Fibroblast of lung (primary cell): ENCODE results near the gene CDC42SE2. TPM values are rescaled to one million over a fixed set of nuclear protein-coding genes. Genes with fewer than 3 reads are reported as not detected.

Experiments used
- DNase-seq, 2 donors: peaks; one replicate each; pipeline versions ENCODE4 v3.0.0 to v3.0.0-alpha.2; 2010; ENCODE audit warnings: low read depth in 2 of 2
- H2AFZ ChIP-seq: 2 replicates; pipeline ENCODE4 v1.5.1; 2012; ENCODE audit warnings: low read length, control low read depth, inconsistent platforms
- H3K27ac ChIP-seq: 2 replicates; pipeline ENCODE4 v1.5.1; 2011; ENCODE audit warnings: low read length, control low read depth; ENCODE audit not compliant: insufficient read depth
- H3K27me3 ChIP-seq: 2 replicates; pipeline ENCODE4 v1.5.1; 2011; ENCODE audit warnings: mild to moderate bottlenecking, low read length; ENCODE audit not compliant: control insufficient read depth, insufficient read depth
- H3K36me3 ChIP-seq: 2 replicates; pipeline ENCODE4 v1.5.1; 2011; ENCODE audit warnings: low read length; ENCODE audit not compliant: control insufficient read depth, insufficient read depth
- H3K4me1 ChIP-seq: 2 replicates; pipeline ENCODE4 v1.5.1; 2011; ENCODE audit warnings: low read length; ENCODE audit not compliant: control insufficient read depth, insufficient read depth; ENCODE audit errors: extremely low read depth
- H3K4me2 ChIP-seq: 2 replicates; pipeline ENCODE4 v1.5.1; 2011; ENCODE audit warnings: low read length, control low read depth; ENCODE audit not compliant: insufficient read depth; ENCODE audit errors: extremely low read depth
- H3K4me3 ChIP-seq, 4 experiments: fragments of 200-600 bp in 1 of 4; sonication (generic) in 1 of 4; replicated peaks in 1 of 4; 2 replicates each; pipeline ENCODE4 v1.5.1; 2011 to 2016; ENCODE audit warnings: low read length in 4 of 4, low read depth in 3 of 4, mild to moderate bottlenecking in 3 of 4, control low read depth in 2 of 4, inconsistent platforms in 1 of 4, mixed read lengths in 1 of 4; ENCODE audit not compliant: insufficient read depth in 1 of 4; ENCODE audit errors: control extremely low read depth in 1 of 4
- H3K79me2 ChIP-seq: 2 replicates; pipeline ENCODE4 v1.5.1; 2012; ENCODE audit warnings: mild to moderate bottlenecking, low read length, inconsistent platforms; ENCODE audit not compliant: control insufficient read depth, insufficient read depth
- H3K9ac ChIP-seq: 2 replicates; pipeline ENCODE4 v1.5.1; 2011; ENCODE audit warnings: mild to moderate bottlenecking, low read length, control low read depth; ENCODE audit not compliant: insufficient read depth
- H3K9me3 ChIP-seq: 2 replicates; pipeline ENCODE4 v1.5.1; 2012; ENCODE audit warnings: low read depth, low read length; ENCODE audit not compliant: control insufficient read depth, insufficient read depth
- H4K20me1 ChIP-seq: 2 replicates; pipeline ENCODE4 v1.5.1; 2011; ENCODE audit warnings: low read length; ENCODE audit not compliant: control insufficient read depth, insufficient read depth; ENCODE audit errors: extremely low read depth
- CTCF ChIP-seq, 2 donors: IDR thresholded peaks in 1 of 2; conservative IDR thresholded peaks in 1 of 2; 1 replicate in 1 of 2; 2 replicates in 1 of 2; pipeline ENCODE4 v1.5.1; 2011 to 2012; ENCODE audit warnings: low read length in 2 of 2, control low read depth in 1 of 2, inconsistent platforms in 1 of 2, low read depth in 1 of 2, mild to moderate bottlenecking in 1 of 2
- EZH2 ChIP-seq: IDR thresholded peaks from 2 replicates; pipeline ENCODE4 v1.5.1; 2012; ENCODE audit warnings: low read length, control low read depth, mild to moderate bottlenecking; ENCODE audit errors: missing control alignments
- polyA plus RNA-seq, 2 donors: library from polyadenylated mRNA; depleted of rRNA in 1 of 2; stranded (reverse) in 1 of 2; unstranded in 1 of 2; fragments of >200 nt; gene quantifications; 2 replicates each; pipeline ENCODE4 v1.2.1, GENCODE V29; 2011 to 2012; ENCODE audit warnings: missing spikeins in 1 of 2
- total RNA-seq: library from RNA; depleted of rRNA; stranded (reverse); fragments of >200 nt; gene quantifications from 2 replicates; pipeline ENCODE4 v1.2.1, GENCODE V29; 2014

Gene CDC42SE2
- total and polyA plus RNA-seq, 2 donors (not counting 1 experiment from before 2014, with no cell fraction given): 26.1 to 26.5 TPM

GRCh38 chr5:131224387-131225201 lies 39.3 kb upstream of the CDC42SE2 start:
- Histone ChIP-seq H2AFZ (no peak overlapping the region), H4K20me1 (no peaks in the 10 kb centered on the region), H3K9me3 (no peaks in the 10 kb centered on the region), H3K9ac (no peak overlapping the region), H3K27me3 (no peaks in the 10 kb centered on the region), H3K4me3 (no peak overlapping the region), H3K36me3 (no peaks in the 10 kb centered on the region), H3K79me2 (no peaks in the 10 kb centered on the region), H3K27ac (no peak overlapping the region), H3K4me2 (no peak overlapping the region), H3K4me1 (no peaks in the 10 kb centered on the region)
- no peak for TF ChIP-seq CTCF (conservative IDR thresholded peaks at IDR 0.05 in 1 of 2, IDR thresholded peaks at IDR 0.05 in 1 of 2; ENCODE audit: low read depth in 1 of 2, low read length in 2 of 2)
- TF ChIP-seq EZH2: no peak
- no peak for DNase-seq

GRCh38 chr5:131225282-131225974 lies 38.4 kb upstream of the CDC42SE2 start:
- no peaks in the 10 kb centered on the region for H3K79me2 ChIP-seq
- no peak overlapping the region for H3K9ac ChIP-seq
- H3K36me3 ChIP-seq: no peaks in the 10 kb centered on the region
- TF ChIP-seq CTCF (conservative IDR thresholded peaks at IDR 0.05 in 1 of 2, IDR thresholded peaks at IDR 0.05 in 1 of 2; ENCODE audit: low read depth in 1 of 2, low read length in 2 of 2) (no peak), EZH2 (no peak)
- no peaks in the 10 kb centered on the region for H4K20me1 ChIP-seq
- H3K27me3 ChIP-seq: no peaks in the 10 kb centered on the region
- H2AFZ ChIP-seq: no peak overlapping the region
- H3K9me3 ChIP-seq: no peaks in the 10 kb centered on the region
- H3K4me2 ChIP-seq: no peak overlapping the region
- H3K4me1 ChIP-seq: no peaks in the 10 kb centered on the region
- H3K27ac ChIP-seq: no peak overlapping the region
- no peak overlapping the region for H3K4me3 ChIP-seq
- no peak for DNase-seq

DNA sequence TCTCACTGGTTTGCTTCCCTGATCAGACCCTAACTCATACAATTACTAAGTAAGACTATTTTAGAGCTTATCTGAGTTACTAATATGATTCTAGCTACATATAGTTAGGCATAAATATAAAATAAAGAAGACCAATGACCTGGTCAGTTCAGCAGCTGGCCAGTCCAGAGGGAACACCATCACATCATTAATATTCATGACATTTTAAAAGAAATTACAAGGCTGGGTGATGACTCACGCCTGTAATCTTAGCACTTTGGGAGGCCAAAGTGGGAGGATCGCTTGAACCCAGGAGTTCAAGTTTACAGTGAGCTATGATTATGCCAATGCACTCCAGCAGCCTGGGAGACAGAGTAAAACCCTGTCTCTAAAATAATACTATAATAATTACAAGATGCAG lies 37.0 kb upstream of the CDC42SE2 start:
- no peaks in the 10 kb centered on the region for H3K27me3 ChIP-seq
- no peaks in the 10 kb centered on the region for H3K9me3 ChIP-seq
- peak; percentile 40 to 79 for DNase-seq
- no peak for TF ChIP-seq EZH2
- no peak for TF ChIP-seq CTCF (conservative IDR thresholded peaks at IDR 0.05 in 1 of 2, IDR thresholded peaks at IDR 0.05 in 1 of 2; ENCODE audit: low read depth in 1 of 2, low read length in 2 of 2)
- no peaks in the 10 kb centered on the region for H3K79me2 ChIP-seq
- H2AFZ ChIP-seq: no peak overlapping the region
- no peak overlapping the region for H3K4me2 ChIP-seq
- H3K27ac ChIP-seq: no peak overlapping the region
- H3K4me3 ChIP-seq: no peak overlapping the region
- H3K36me3 ChIP-seq: no peaks in the 10 kb centered on the region
- no peak overlapping the region for H3K9ac ChIP-seq
- no peaks in the 10 kb centered on the region for H3K4me1 ChIP-seq
- no peaks in the 10 kb centered on the region for H4K20me1 ChIP-seq
